Prostate gland (tissue), 2 donors: Measurements from ENCODE around the gene FBXW10. TPM values are rescaled to one million over a fixed set of nuclear protein-coding genes. Genes with fewer than 3 reads are reported as not detected.
"Not testable (repeated sequence)": the region's sequence is repeated elsewhere in the genome, so short reads cannot be mapped to it uniquely, and the experiment has no call there.

Experiments
- DNase-seq: peaks from one replicate; pipeline ENCODE4 v3.0.0-alpha.2; 2019; ENCODE audit warnings: low spot score
- H3K27ac ChIP-seq, 2 donors: fragments of 200-600 bp; sonication (generic); 2 replicates each; pipeline ENCODE4 v1.5.1; 2017 to 2019
- H3K27me3 ChIP-seq: fragments of 200-600 bp; sonication (generic); replicated peaks from 2 replicates; pipeline ENCODE4 v1.5.1; 2019; ENCODE audit not compliant: insufficient read depth
- H3K36me3 ChIP-seq, 2 donors: fragments of 200-600 bp; sonication (generic); 1 replicate in 1 of 2; 2 replicates in 1 of 2; pipeline versions ENCODE4 v1.5.1 to v1.8.1; 2017 to 2019
- H3K4me1 ChIP-seq: fragments of 200-600 bp; sonication (generic); replicated peaks from 2 replicates; pipeline ENCODE4 v1.5.1; 2019
- H3K4me3 ChIP-seq, 2 donors: fragments of 200-600 bp; sonication (generic); 2 replicates each; pipeline ENCODE4 v1.5.1; 2017 to 2019
- H3K9me3 ChIP-seq: fragments of 200-600 bp; sonication (generic); 2 replicates; pipeline ENCODE4 v1.5.1; 2017
- WGBS: methylation state at CpG from one replicate; pipeline ENCODE4 v1.1.5; 2018; 5-methylcytosine and 5-hydroxymethylcytosine counted together
- intact Hi-C: fragments of 100-400 bp; cut with DNase I; formaldehyde crosslinking; loops from one replicate; pipeline ENCODE4 v1.14.2; 2022
- total RNA-seq, 2 donors: library from RNA; depleted of rRNA; stranded (reverse); fragments of >200 nt; gene quantifications; one replicate each; pipeline ENCODE4 v1.1.0, GENCODE V29; 2016

The FBXW10 gene
- total RNA-seq, 2 donors from 2014 or later = 1.8 TPM; not detected in 1

DNA sequence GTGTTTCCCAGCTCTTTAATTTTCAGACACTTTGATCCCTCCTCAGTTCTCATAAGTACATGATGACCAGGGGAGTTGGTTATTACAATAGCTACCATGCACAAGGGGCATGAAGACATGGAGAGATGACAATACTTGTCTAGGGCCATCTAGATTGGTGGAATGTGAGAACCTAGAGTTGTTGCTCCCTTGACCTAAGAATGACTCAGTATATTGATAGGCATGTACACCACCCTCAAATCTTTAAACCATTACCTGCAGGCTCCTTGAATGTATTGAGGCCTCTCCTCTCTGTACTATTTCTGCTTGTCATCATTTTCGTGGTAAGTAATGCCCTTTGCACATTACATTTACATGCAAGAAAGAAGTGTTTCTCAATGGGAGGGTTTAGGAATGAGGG lies 20.3 kb upstream of the FBXW10 start:
- intact Hi-C loops, H3K27ac ChIP-seq, H3K36me3 ChIP-seq, DNase-seq, H3K4me3 ChIP-seq, H3K9me3 ChIP-seq, H3K4me1 ChIP-seq, H3K27me3 ChIP-seq: not testable (repeated sequence)
- WGBS = 85% methylated on average over 1 of the region's 1 CpG

DNA sequence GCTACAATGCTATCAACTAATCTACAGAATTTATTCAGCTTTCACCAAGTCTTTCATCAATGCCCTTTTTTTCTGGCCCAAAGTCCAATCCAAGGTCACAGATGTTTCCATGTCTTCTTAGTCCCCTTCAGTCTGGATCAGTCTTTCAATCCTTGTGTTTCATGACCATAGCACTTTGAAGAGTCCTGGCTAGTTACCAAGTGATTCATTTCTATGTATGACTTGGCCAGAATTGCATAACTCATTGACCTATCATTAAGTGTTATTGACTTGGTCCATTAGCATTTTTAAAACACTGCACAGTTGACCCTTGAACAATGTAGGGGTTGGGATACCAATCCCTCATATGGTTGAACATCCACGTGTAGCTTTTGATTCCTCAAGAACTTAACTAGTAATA lies 11.4 kb upstream of the FBXW10 start:
- H3K9me3 ChIP-seq, DNase-seq, H3K4me1 ChIP-seq, H3K36me3 ChIP-seq, intact Hi-C loops, H3K27ac ChIP-seq, H3K4me3 ChIP-seq, H3K27me3 ChIP-seq: not testable (repeated sequence)
- 81% methylated on average over 1 of the region's 1 CpG for WGBS

- 74% methylated on average over 4 of the region's 4 CpGs for WGBS
- H3K9me3 ChIP-seq, H3K4me3 ChIP-seq, intact Hi-C loops, H3K36me3 ChIP-seq, H3K4me1 ChIP-seq, H3K27ac ChIP-seq, DNase-seq, H3K27me3 ChIP-seq: not testable (repeated sequence)
Observed at GRCh38 chr17:18733350-18733749, 10.5 kb upstream of the FBXW10 start.

DNA sequence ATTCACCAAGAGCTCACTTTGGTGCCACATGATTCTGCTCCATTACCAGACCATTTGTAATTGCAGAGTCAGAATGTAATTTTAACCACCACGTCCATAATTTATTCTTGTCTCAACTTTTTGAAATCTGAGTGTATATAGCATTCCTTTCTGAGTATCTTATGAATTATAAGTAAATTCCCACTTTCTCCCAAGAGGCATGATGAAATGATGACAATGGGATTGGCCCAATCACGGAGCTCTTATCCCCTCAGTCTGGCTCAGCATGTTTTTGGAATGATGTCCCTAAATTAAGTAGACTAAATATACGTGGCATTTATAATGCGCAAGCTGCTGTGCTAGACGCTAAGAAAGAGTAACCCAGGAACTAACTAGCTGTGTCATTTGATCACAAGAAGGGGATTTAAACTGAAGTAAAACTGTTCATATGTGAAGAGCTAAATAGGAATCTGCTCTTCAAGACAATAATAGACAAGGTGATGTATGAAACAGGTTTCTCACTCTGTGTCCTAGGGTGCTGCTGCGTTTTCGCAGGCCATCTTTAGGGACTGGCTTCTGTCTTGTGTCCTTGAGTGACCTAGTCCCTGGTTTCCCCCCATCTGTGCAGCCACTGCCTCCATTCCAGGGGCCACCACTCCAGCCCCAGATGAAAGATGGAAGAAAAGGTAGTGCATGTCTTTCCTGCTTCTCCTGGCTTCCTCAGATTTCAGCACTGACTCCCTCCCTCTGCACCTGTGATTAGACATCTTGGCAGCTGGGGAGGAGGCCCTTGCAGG lies 4.0 kb upstream of the FBXW10 start:
- H3K36me3 ChIP-seq, H3K9me3 ChIP-seq, H3K4me3 ChIP-seq, H3K4me1 ChIP-seq, intact Hi-C loops, H3K27me3 ChIP-seq, H3K27ac ChIP-seq, DNase-seq: not testable (repeated sequence)
- WGBS = 73% methylated on average over 7 of the region's 7 CpGs

DNA sequence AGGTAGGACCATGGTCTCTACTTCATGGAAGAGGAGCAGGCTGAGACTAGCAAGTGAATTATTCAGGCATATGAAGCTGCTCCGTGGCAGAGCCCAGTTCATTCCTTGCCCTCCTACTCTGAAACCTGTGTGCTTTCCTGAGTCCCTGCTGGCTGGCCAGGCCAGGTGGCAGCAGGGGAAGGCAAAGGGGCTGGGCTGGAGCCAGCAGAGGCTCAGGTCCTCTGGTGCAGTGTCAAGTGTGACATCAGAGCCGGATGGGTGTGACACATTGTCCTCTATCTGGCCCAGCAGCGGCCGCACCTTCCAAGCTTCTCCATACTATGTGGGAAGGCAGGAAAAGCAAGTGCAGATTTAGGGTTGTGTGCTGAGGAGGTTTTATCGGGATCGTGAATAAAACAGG lies 2.6 kb upstream of the FBXW10 start:
- H3K4me3 ChIP-seq, H3K9me3 ChIP-seq, H3K36me3 ChIP-seq, intact Hi-C loops, H3K4me1 ChIP-seq, H3K27me3 ChIP-seq, H3K27ac ChIP-seq, DNase-seq: not testable (repeated sequence)
- WGBS = 80% methylated on average over 5 of the region's 6 CpGs

DNA sequence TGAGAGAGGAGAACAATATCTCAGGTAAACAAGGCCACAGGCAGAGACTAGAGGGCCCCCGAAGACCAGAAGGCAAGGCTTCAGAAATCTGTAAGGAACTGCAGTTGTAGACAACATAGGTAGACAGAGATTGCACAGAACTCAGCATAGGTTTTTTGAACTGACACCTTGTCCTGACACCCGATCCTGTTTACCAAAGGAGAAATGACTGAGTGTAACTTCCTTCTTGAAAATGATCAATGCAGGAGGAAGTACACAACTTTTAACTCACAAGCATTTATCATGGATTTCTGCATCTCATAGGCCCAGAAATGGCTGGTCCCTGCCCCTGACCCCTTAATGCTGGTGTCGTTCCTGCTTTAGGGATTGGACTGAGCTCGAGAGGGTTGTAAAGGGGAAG lies 872 bp downstream of the FBXW10 start:
- DNase-seq, H3K4me3 ChIP-seq, H3K4me1 ChIP-seq, H3K27ac ChIP-seq, H3K27me3 ChIP-seq, H3K36me3 ChIP-seq, H3K9me3 ChIP-seq, intact Hi-C loops: not testable (repeated sequence)
- WGBS = 64% methylated on average over 4 of the region's 4 CpGs

GRCh38 chr17:18746551-18746950 lies 2.7 kb downstream of the FBXW10 start:
- H3K4me3 ChIP-seq, H3K27ac ChIP-seq, intact Hi-C loops, H3K9me3 ChIP-seq, DNase-seq, H3K4me1 ChIP-seq, H3K36me3 ChIP-seq, H3K27me3 ChIP-seq: not testable (repeated sequence)
- WGBS = 75% methylated on average over 3 of the region's 3 CpGs

DNA sequence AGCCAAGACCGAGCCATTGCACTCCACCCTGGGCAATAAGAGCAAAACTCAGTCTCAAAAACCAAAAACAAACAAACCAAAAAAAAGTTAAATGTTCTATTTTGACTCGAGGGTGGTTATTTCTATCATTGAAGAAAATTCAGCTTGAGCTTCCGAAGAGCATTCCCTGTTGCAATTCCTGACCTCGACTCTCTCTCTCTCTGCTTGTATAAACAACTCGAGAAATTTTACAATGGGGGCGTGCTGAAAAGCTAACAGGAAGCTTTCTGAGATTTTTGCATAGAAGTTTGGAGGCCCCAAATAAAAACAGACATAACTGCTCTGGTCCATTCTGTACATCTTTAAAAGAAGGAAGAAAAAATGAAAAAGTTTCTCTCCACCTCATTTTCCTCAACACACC lies 3.6 kb downstream of the FBXW10 start:
- H3K9me3 ChIP-seq, H3K27ac ChIP-seq, DNase-seq, H3K4me3 ChIP-seq, H3K27me3 ChIP-seq, H3K36me3 ChIP-seq, intact Hi-C loops, H3K4me1 ChIP-seq: not testable (repeated sequence)
- 38% methylated on average over 6 of the region's 6 CpGs for WGBS

- intact Hi-C loops, H3K27me3 ChIP-seq, H3K36me3 ChIP-seq, DNase-seq, H3K4me1 ChIP-seq, H3K9me3 ChIP-seq, H3K4me3 ChIP-seq, H3K27ac ChIP-seq: not testable (repeated sequence)
- WGBS = 92% methylated on average over 1 of the region's 1 CpG
Observed at GRCh38 chr17:18750242-18750641, 6.4 kb downstream of the FBXW10 start.

- intact Hi-C loops, H3K4me1 ChIP-seq, H3K27ac ChIP-seq, H3K4me3 ChIP-seq, H3K9me3 ChIP-seq, H3K36me3 ChIP-seq, H3K27me3 ChIP-seq, DNase-seq: not testable (repeated sequence)
- 75% methylated on average over 5 of the region's 6 CpGs for WGBS
Observed at GRCh38 chr17:18753829-18754409, 10.1 kb downstream of the FBXW10 start.

DNA sequence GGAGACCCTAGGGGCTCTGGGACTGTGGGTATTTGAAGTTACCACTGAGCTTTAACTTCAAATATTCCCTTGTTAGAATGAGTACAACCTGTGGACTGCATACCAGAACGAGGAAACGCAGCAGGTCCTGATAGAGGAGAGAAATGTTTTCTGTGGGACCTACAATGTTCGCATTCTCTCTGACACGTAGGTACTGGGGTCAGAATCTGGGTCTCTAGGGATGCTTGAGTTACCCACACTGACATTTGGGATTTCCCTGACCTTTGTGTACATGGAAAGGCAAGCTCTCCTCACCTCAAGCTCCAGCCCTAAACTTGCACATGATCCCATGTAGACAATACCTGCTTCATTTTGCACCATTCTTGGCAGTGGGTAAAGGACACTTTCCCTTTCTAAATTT lies 12.1 kb downstream of the FBXW10 start:
- H3K9me3 ChIP-seq, DNase-seq, H3K4me1 ChIP-seq, H3K27ac ChIP-seq, H3K27me3 ChIP-seq, H3K4me3 ChIP-seq, intact Hi-C loops, H3K36me3 ChIP-seq: not testable (repeated sequence)
- 73% methylated on average over 4 of the region's 4 CpGs for WGBS

DNA sequence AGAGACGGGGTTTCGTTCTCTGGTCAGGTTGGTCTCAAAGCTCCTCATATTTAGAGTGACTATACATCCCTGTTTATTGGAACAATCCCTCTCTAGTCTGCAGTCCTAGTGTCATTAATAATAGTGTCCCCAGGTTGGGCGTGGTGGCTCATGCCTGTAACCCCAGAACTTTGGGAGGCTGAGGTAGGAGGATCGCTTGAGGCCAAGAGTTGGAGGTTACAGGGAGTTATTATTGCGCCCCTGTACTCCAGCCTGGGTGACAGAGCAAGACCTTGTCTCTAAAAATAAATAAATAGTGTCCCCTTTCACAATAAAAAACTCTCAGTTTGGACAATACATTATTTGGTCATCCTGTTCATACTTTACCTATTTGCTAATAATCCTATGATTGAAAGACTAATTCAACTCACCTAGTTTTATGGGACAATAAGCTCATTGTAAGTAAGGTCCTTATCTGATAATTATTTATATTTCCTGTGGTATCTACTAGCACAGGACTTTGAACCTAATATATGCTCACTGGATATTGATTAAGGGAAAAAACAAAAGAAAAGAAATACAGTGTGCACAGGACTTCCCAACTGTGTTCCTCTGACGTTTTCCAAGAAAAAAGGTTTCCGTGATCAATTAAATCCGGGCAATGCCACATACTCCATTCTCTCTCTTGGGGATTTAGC lies 13.7 kb downstream of the FBXW10 start:
- H3K27me3 ChIP-seq, H3K9me3 ChIP-seq, intact Hi-C loops, H3K4me3 ChIP-seq, DNase-seq, H3K4me1 ChIP-seq, H3K36me3 ChIP-seq, H3K27ac ChIP-seq: not testable (repeated sequence)
- WGBS = 91% methylated on average over 8 of the region's 8 CpGs
